ENCODE data around the gene SEC16B. TPM values are rescaled to one million over a fixed set of nuclear protein-coding genes. Genes with fewer than 3 reads are reported as not detected.
"Not testable (repeated sequence)": the region's sequence is repeated elsewhere in the genome, so short reads cannot be mapped to it uniquely, and the experiment has no call there.

The SEC16B gene
- total and polyA plus RNA-seq, 4 donors, result 2.5 to 3.9 (median 3.3) TPM

GRCh38 chr1:178005450-178005849 is 35.6 kb upstream of the SEC16B start:
- Histone ChIP-seq H3K9me3 (ENCODE audit: control insufficient read depth, insufficient read depth, low read length) (no peaks in the 10 kb centered on the region), H3K36me3 (ENCODE audit: control insufficient read depth, insufficient read depth, low read length) (no peaks in the 10 kb centered on the region), H3K27me3 (ENCODE audit: control insufficient read depth, insufficient read depth, low read length) (no peaks in the 10 kb centered on the region), H3K4me1 (ENCODE audit: control insufficient read depth, insufficient read depth, low read length) (no peaks in the 10 kb centered on the region), H3K4me3 (ENCODE audit: low read depth, low read length) (no peak overlapping the region), H3K27ac (ENCODE audit: low read depth, low read length) (no peak overlapping the region)
- no peak for DNase-seq (ENCODE audit: low read depth in 4 of 6, low spot score in 6 of 6)
- 79% methylated on average over 5 of the region's 5 CpGs for WGBS (ENCODE audit: insufficient coverage)

GRCh38 chr1:178004926-178005391 is 35.1 kb upstream of the SEC16B start:
- Histone ChIP-seq H3K4me3 (ENCODE audit: low read depth, low read length) (no peak overlapping the region), H3K27ac (ENCODE audit: low read depth, low read length) (no peak overlapping the region), H3K36me3 (ENCODE audit: control insufficient read depth, insufficient read depth, low read length) (no peaks in the 10 kb centered on the region), H3K9me3 (ENCODE audit: control insufficient read depth, insufficient read depth, low read length) (no peaks in the 10 kb centered on the region), H3K27me3 (ENCODE audit: control insufficient read depth, insufficient read depth, low read length) (no peaks in the 10 kb centered on the region), H3K4me1 (ENCODE audit: control insufficient read depth, insufficient read depth, low read length) (no peaks in the 10 kb centered on the region)
- no peak for DNase-seq (ENCODE audit: low read depth in 4 of 6, low spot score in 6 of 6)
- 58% methylated on average over 3 of the region's 6 CpGs for WGBS (ENCODE audit: insufficient coverage)

- no peak for DNase-seq (ENCODE audit: low read depth in 4 of 6, low spot score in 6 of 6)
- Histone ChIP-seq H3K4me3 (ENCODE audit: low read depth, low read length) (no peak overlapping the region), H3K9me3 (ENCODE audit: control insufficient read depth, insufficient read depth, low read length) (no peaks in the 10 kb centered on the region), H3K36me3 (ENCODE audit: control insufficient read depth, insufficient read depth, low read length) (no peaks in the 10 kb centered on the region), H3K27me3 (ENCODE audit: control insufficient read depth, insufficient read depth, low read length) (no peaks in the 10 kb centered on the region), H3K4me1 (ENCODE audit: control insufficient read depth, insufficient read depth, low read length) (no peaks in the 10 kb centered on the region), H3K27ac (ENCODE audit: low read depth, low read length) (no peak overlapping the region)
- no CpG with 5 or more reads among the region's 4 CpGs for WGBS (ENCODE audit: insufficient coverage)
These were observed 29.1 kb upstream of the SEC16B start for GRCh38 chr1:177998696-177999631.

- H3K27ac ChIP-seq (ENCODE audit: low read depth, low read length), result no peak overlapping the region
- H3K27me3 ChIP-seq (ENCODE audit: control insufficient read depth, insufficient read depth, low read length), result no peaks in the 10 kb centered on the region
- H3K9me3 ChIP-seq (ENCODE audit: control insufficient read depth, insufficient read depth, low read length), result no peaks in the 10 kb centered on the region
- H3K4me1 ChIP-seq (ENCODE audit: control insufficient read depth, insufficient read depth, low read length), result no peaks in the 10 kb centered on the region
- no peaks in the 10 kb centered on the region for H3K36me3 ChIP-seq (ENCODE audit: control insufficient read depth, insufficient read depth, low read length)
- 76% methylated on average over 4 of the region's 5 CpGs for WGBS (ENCODE audit: insufficient coverage)
- no peak for DNase-seq (ENCODE audit: low read depth in 4 of 6, low spot score in 6 of 6)
- H3K4me3 ChIP-seq (ENCODE audit: low read depth, low read length), result no peak overlapping the region
These were observed 27.1 kb upstream of the SEC16B start for GRCh38 chr1:177996957-177997356.

GRCh38 chr1:177995369-177995768 is 25.5 kb upstream of the SEC16B start:
- Histone ChIP-seq H3K27me3 (ENCODE audit: control insufficient read depth, insufficient read depth, low read length) (no peaks in the 10 kb centered on the region), H3K4me1 (ENCODE audit: control insufficient read depth, insufficient read depth, low read length) (no peaks in the 10 kb centered on the region), H3K36me3 (ENCODE audit: control insufficient read depth, insufficient read depth, low read length) (no peaks in the 10 kb centered on the region), H3K4me3 (ENCODE audit: low read depth, low read length) (no peak overlapping the region), H3K27ac (ENCODE audit: low read depth, low read length) (no peak overlapping the region), H3K9me3 (ENCODE audit: control insufficient read depth, insufficient read depth, low read length) (no peaks in the 10 kb centered on the region)
- DNase-seq (ENCODE audit: low read depth in 4 of 6, low spot score in 6 of 6), result no peak
- WGBS (ENCODE audit: insufficient coverage), result 95% methylated on average over 4 of the region's 5 CpGs

- not testable (repeated sequence) for DNase-seq (ENCODE audit: low read depth in 4 of 6, low spot score in 6 of 6)
These were observed 16.4 kb upstream of the SEC16B start for GRCh38 chr1:177986281-177986680.

GRCh38 chr1:177984761-177985160 is 14.9 kb upstream of the SEC16B start:
- Histone ChIP-seq H3K27ac (ENCODE audit: low read depth, low read length) (no peak overlapping the region), H3K9me3 (ENCODE audit: control insufficient read depth, insufficient read depth, low read length) (no peaks in the 10 kb centered on the region), H3K4me3 (ENCODE audit: low read depth, low read length) (no peak overlapping the region), H3K4me1 (ENCODE audit: control insufficient read depth, insufficient read depth, low read length) (no peaks in the 10 kb centered on the region), H3K36me3 (ENCODE audit: control insufficient read depth, insufficient read depth, low read length) (no peaks in the 10 kb centered on the region), H3K27me3 (ENCODE audit: control insufficient read depth, insufficient read depth, low read length) (no peaks in the 10 kb centered on the region)
- no peak for DNase-seq (ENCODE audit: low read depth in 4 of 6, low spot score in 6 of 6)
- WGBS (ENCODE audit: insufficient coverage), result 92% methylated on average over 1 of the region's 1 CpG

More at GRCh38 chr1:177986281-177986680, 16.4 kb upstream of the SEC16B start:
- 72% methylated on average over 5 of the region's 5 CpGs for WGBS (ENCODE audit: insufficient coverage)
- not testable (repeated sequence) for H3K36me3 ChIP-seq (ENCODE audit: control insufficient read depth, insufficient read depth, low read length); H3K27ac ChIP-seq (ENCODE audit: low read depth, low read length); H3K4me1 ChIP-seq (ENCODE audit: control insufficient read depth, insufficient read depth, low read length); H3K27me3 ChIP-seq (ENCODE audit: control insufficient read depth, insufficient read depth, low read length); H3K4me3 ChIP-seq (ENCODE audit: low read depth, low read length); H3K9me3 ChIP-seq (ENCODE audit: control insufficient read depth, insufficient read depth, low read length)

- H3K9me3 ChIP-seq (ENCODE audit: control insufficient read depth, insufficient read depth, low read length), result no peaks in the 10 kb centered on the region
- peak overlapping the region; percentile 25 for H3K4me3 ChIP-seq (ENCODE audit: low read depth, low read length)
- peak overlapping the region; percentile 62 for H3K27ac ChIP-seq (ENCODE audit: low read depth, low read length)
- DNase-seq (ENCODE audit: low read depth in 4 of 6, low spot score in 6 of 6), result peak; percentile 54 to 93 (median 70)
- 26% methylated on average over 3 of the region's 3 CpGs for WGBS (ENCODE audit: insufficient coverage)
- H3K4me1 ChIP-seq (ENCODE audit: control insufficient read depth, insufficient read depth, low read length), result no peaks in the 10 kb centered on the region
- no peaks in the 10 kb centered on the region for H3K27me3 ChIP-seq (ENCODE audit: control insufficient read depth, insufficient read depth, low read length)
- no peaks in the 10 kb centered on the region for H3K36me3 ChIP-seq (ENCODE audit: control insufficient read depth, insufficient read depth, low read length)
These were observed 14.3 kb upstream of the SEC16B start for GRCh38 chr1:177984136-177984525.

GRCh38 chr1:177983482-177984135 is 13.8 kb upstream of the SEC16B start:
- Histone ChIP-seq H3K27me3 (ENCODE audit: control insufficient read depth, insufficient read depth, low read length) (no peaks in the 10 kb centered on the region), H3K27ac (ENCODE audit: low read depth, low read length) (peak overlapping the region; percentile 62), H3K9me3 (ENCODE audit: control insufficient read depth, insufficient read depth, low read length) (no peaks in the 10 kb centered on the region), H3K4me1 (ENCODE audit: control insufficient read depth, insufficient read depth, low read length) (no peaks in the 10 kb centered on the region), H3K4me3 (ENCODE audit: low read depth, low read length) (peak overlapping the region; percentile 25), H3K36me3 (ENCODE audit: control insufficient read depth, insufficient read depth, low read length) (no peaks in the 10 kb centered on the region)
- WGBS (ENCODE audit: insufficient coverage), result 17% methylated on average over 2 of the region's 3 CpGs
- peak in 4 of 6 donors; percentile 11 to 61 (median 34) for DNase-seq (ENCODE audit: low read depth in 4 of 6, low spot score in 6 of 6)

Measured in spinal cord (tissue), 10 donors.